Fibroblast of skin of scalp (primary cell): ENCODE measurements around the gene GAS2L2.

Experiments
- DNase-seq: peaks from one replicate; pipeline ENCODE4 v3.0.0-alpha.2; 2013

The GAS2L2 gene

GRCh38 chr17:35745246-35745645 lies 7.8 kb downstream of the GAS2L2 start:
- no peak for DNase-seq

- no peak for DNase-seq
Measured at GRCh38 chr17:35744830-35745229, 8.2 kb downstream of the GAS2L2 start.

- peak; percentile 43 for DNase-seq
Measured at GRCh38 chr17:35743626-35744328, 9.3 kb downstream of the GAS2L2 start.

- DNase-seq, result no peak
Measured at GRCh38 chr17:35742896-35743477, 10.1 kb downstream of the GAS2L2 start.

- DNase-seq, result no peak
Measured at GRCh38 chr17:35742496-35742895, 10.5 kb downstream of the GAS2L2 start.

GRCh38 chr17:35740997-35741931 lies 11.8 kb downstream of the GAS2L2 start:
- DNase-seq, result no peak

GRCh38 chr17:35740216-35740615 lies 12.8 kb downstream of the GAS2L2 start:
- no peak for DNase-seq

GRCh38 chr17:35738519-35739133 lies 14.4 kb downstream of the GAS2L2 start:
- DNase-seq, result no peak

- DNase-seq, result no peak
Measured at GRCh38 chr17:35736236-35736635, 16.8 kb downstream of the GAS2L2 start.

GRCh38 chr17:35735036-35735805 lies 17.8 kb downstream of the GAS2L2 start:
- no peak for DNase-seq

GRCh38 chr17:35734396-35734795 lies 18.6 kb downstream of the GAS2L2 start:
- no peak for DNase-seq

GRCh38 chr17:35733366-35733765 lies 19.7 kb downstream of the GAS2L2 start:
- DNase-seq, result no peak

GRCh38 chr17:35732806-35733136 lies 20.3 kb downstream of the GAS2L2 start:
- DNase-seq, result no peak

- DNase-seq, result no peak
Measured at GRCh38 chr17:35731917-35732805, 20.9 kb downstream of the GAS2L2 start.

GRCh38 chr17:35731239-35731916 lies 21.7 kb downstream of the GAS2L2 start, which contains the start of gene RASL10B:
RASL10B (plus strand) TSS chr17:35731639; CDS start chr17:35735185, 3,546 bp downstream.
- peak; percentile 43 for DNase-seq

GRCh38 chr17:35730400-35731005 lies 22.5 kb downstream of the GAS2L2 start:
- DNase-seq, result no peak

- peak; percentile 20 for DNase-seq
Measured at GRCh38 chr17:35729405-35729833, 23.6 kb downstream of the GAS2L2 start.

GRCh38 chr17:35728551-35728950 lies 24.5 kb downstream of the GAS2L2 start:
- no peak for DNase-seq

GRCh38 chr17:35727635-35728034 lies 25.4 kb downstream of the GAS2L2 start:
- no peak for DNase-seq

GRCh38 chr17:35726953-35727460 lies 26.0 kb downstream of the GAS2L2 start:
- DNase-seq, result no peak
